GM19438 (cell line): Measurements from ENCODE around the gene RPL36A.
A peak's percentile ranks its signal among the peaks of the same experiment; 100 is the strongest.

ENCODE experiments used
- ATAC-seq: cut with Tn5 transposase; IDR thresholded peaks from one replicate; pipeline ENCODE4 v1.9.1; 2021; ENCODE audit warnings: low read depth; ENCODE audit not compliant: unreplicated experiment

Gene RPL36A

GRCh38 chrX:101390664-101391525 is at the start of gene RPL36A:
RPL36A (plus strand) TSS chrX:101391011; CDS start chrX:101391044, 33 bp downstream.
- peak; percentile 73 for ATAC-seq

DNA sequence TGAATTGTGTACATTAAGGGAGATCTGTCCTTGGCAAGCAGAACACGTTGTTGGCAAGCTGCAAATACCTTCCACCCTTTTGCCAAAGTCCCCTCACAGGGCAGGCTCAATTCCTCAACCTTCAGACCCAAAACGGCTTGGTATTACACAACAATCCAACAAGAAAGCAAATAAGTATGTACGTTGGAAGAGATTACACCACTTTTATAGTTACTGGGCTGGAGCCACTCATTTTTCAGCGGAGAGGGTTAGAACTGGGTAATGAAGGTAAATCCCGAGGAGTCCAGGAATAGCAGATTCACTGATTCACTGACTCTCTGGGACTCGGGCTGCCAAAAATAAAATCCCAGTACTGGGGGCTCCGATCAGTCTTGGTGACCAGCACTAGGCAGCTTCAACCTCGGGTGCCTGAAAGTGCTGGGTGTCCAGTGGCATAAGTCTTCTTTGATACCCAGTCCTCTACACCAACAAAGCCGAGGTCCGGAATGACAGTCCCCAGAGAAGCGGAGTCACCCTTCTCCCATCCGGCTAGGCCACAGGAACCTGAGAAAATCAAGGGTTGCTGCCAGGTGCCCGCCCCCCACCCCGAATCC is 42.9 kb upstream of the RPL36A start:
- no peak for ATAC-seq

- ATAC-seq = peak; percentile 93
Measured at GRCh38 chrX:101348452-101349192, 42.2 kb upstream of the RPL36A start, which contains the start of gene TIMM8A. TIMM8A (minus strand) TSS chrX:101348742; CDS start chrX:101348664, 78 bp downstream.

GRCh38 chrX:101349193-101349562 is 41.6 kb upstream of the RPL36A start:
- ATAC-seq = no peak

DNA sequence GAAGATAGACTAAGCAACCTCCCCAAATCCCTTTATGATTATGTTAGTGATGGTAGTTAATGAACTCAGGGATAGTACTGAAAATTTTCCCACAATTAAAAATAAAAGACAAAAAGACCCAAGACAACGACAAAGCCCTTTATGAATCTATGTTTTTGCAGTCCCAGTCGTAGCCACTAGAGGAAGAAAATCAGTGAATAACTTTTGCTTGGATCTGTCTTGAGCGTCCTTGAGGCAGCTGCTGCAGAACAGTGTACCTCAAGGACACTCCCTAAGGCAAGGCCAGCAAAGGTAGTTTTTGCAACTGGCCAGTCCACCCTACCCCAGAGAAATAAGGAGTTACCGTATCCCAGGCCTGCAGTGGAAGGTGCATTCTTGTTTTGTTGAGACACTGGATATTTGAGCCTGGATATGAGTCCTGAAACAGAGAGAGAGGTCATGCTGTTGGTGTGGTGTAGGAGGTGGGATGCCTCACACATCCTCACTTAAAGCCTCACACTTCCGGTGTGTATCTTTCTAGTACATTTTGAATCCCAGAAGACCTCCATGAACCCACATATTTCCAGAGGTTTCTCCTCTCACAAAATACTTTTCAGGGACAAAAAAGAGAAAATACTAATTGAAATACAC is 33.5 kb upstream of the RPL36A start:
- ATAC-seq = no peak

DNA sequence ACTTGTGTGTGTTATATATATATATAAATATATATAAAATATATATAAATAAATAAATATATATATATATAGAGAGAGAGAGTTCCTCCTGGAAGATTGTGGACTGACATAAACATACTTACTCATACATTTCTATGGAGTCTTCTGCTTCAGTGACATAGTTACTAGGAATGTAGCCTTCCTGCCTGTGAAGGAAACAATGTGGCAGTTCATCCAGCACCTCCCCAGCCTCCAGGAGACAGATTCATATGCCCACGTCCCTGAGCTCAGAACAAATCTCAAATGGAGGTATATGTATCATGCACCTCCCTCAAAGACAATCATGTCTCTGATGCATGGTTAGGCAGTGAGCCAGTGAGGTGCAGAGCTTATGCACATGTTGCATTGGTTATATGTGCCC is 30.8 kb upstream of the RPL36A start:
- no peak for ATAC-seq

DNA sequence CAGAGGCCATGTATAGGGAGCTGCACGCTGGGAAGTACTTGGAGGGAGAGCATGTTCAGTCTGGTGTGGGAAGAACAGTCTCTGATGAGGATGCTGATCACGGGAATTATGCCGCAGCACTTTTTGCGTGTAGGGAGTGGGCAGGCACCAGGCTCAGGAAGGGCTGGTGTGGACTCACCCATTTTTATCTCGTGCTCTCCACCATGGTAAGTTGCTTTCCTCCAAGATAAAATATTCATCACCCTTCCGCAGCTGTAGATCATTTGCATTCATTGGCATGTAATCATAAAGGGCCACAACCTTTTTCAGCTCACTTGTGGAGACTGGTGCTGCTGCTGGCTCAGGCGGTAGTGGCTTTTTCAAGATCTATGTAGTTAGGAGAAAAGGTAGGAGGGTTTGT is 30.4 kb upstream of the RPL36A start:
- no peak for ATAC-seq

- ATAC-seq = no peak
Measured at GRCh38 chrX:101362116-101362515, 28.7 kb upstream of the RPL36A start.

DNA sequence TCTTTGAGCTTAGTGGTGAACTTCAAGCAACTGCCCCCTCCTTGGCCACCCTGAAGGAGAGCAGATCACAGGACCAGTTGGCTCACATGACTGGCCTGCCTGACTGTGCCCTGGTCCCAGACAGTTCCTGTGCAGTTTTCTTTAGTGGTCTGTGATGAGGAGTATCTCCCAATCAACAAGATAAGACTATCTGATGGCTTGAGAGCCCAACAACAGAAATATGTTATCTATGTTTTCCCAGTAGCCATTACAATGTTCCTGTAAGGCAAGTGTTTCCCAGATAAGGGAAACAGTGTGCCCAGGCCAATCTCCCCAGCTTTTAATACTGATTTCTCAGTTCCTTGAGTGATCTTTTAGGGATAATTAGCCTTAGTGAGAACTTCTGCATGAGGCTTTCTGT is 28.1 kb upstream of the RPL36A start:
- ATAC-seq = no peak

GRCh38 chrX:101365301-101365795 is 25.5 kb upstream of the RPL36A start:
- ATAC-seq = no peak

DNA sequence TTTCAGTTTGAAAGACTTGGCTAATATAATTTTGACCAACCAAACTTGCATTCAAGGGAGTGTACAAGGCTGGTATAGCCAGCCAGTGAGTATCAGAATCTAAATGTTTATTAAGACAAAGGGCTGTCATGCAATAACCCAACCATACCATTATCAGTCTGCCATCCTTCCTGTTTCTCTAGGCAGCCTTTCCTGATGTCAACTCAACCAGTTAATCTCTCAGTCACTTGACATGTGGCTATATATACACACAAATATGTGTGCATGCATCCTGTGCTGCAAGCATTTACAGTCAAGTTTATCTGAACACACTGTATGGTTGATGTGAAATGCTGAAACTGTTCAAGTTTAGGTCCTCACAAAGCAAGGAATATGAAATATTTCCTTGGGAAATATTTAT is 22.0 kb upstream of the RPL36A start:
- ATAC-seq = no peak

DNA sequence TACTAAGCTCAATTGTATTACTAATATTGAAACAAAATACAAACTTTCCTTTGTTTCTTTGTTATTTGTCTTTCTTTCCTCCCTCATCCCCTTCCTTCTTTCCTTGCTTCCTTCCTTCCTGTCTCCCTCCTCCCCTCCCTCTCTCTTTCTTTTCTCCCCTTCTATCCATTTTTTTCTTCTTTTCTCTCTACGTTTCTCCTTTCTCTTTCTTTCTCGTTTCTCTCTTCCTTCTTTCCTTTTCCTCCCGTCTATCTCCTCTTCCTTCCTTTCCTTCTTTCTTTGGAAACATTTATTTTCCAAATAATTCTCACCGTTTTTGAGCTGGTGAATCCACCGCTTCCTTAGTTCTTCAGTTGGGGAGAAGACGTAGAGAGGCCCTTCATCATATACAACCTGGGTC is 21.1 kb upstream of the RPL36A start:
- no peak for ATAC-seq

GRCh38 chrX:101370888-101371504 is 19.8 kb upstream of the RPL36A start:
- peak; percentile 66 for ATAC-seq

- no peak for ATAC-seq
Measured at GRCh38 chrX:101377547-101377946, 13.3 kb upstream of the RPL36A start.

DNA sequence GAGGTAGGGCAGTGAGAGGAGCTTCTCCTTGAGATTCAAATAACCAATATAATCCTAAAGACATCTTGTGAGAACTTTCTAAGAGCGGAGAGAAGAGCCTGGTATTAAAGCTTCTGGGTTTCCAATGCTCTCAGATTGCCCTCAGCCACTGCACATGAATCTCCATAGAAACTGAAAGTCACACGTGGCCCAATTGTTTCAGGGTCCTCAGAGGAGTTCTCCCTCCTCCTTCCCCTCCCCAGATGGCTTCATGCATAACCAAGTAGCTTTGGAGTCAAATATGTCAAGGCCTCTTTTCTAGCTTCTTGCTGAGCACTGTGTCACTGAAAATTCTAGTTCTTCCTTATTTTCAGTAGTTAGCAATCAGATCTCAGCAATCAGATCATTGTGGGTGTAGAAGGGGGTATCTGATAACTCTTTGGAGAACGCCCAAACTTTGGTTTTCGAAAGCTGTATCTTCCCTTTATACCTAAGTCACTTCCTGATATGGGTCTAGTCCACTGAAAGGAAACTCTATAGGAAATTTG is 7.1 kb upstream of the RPL36A start:
- ATAC-seq = peak; percentile 63

DNA sequence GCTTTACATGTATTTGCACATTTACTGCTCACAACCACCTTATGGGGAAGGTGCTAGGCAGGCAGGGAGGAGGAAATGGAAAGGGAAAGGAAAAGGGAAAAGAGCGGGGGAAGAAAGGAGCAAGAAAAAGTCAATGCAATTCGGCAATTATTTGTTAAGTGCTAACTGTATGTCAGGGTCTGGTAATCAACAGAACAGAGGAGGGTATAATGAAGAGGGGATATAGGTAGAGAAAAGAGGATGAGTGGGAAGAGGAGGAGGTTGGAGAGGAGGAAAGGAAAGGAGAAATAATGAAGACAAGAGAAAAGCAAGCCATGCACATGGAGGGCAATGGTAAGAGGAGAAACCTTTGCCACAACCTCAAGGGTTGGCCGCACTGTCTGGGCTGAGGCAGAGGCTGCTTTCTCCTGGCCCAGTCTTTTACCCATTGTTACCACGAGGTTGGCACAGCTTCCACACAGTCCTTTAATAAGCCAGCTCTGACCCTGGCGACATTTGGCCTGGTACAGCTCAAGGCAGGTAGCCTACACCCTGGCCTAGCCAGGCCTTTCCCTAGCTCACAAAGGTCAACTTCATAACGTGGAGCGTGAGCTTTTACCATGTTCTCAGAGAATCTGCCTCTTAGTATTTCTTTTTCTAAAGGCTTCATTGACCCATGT is 5.7 kb upstream of the RPL36A start:
- peak; percentile 5 for ATAC-seq

DNA sequence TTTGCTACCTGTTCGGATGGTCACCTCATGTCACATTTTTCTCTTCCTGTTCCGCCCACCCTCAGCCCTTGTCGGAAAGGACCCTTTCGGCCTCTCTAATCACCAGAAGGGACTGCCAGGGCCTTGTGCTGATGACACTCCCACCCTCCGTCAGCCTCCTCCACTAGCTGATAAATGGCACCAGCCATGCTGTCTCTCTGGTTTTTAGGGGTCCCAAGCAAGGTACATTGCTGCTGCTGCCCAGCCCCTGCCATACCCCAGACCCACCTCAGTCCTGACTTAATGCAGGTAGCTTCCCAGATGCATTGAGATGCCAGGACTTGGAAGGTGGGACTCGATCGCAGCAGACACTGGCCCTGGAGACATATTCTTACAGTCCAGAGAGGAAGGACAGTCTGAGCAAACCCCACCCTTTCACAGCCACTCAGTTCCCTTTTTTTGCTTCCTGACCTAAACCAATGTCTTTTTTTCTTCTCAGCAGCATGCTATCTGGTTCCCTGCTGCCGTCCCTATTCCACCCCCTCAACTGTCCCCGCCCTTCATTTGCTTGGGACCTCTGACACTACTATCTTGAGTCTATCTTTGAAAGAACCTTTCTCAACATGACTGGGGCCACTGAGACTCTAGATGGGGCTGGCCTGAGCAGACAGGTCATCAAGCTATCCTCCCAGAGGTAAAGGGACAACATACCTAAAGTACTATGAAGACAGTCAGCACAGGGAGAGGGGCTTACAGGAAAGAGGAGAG is 4.8 kb upstream of the RPL36A start, which contains the start of gene BTK:
Gene BTK, minus strand, starts transcription at position 397 of the 747 bp plus-strand sequence. CDS start 10,907 bp downstream, outside the sequence.
- ATAC-seq = peak; percentile 61

GRCh38 chrX:101386542-101386885 is 4.3 kb upstream of the RPL36A start:
- no peak for ATAC-seq

GRCh38 chrX:101388604-101389003 is 2.2 kb upstream of the RPL36A start:
- ATAC-seq = no peak
